GM18868 (cell line): ENCODE data around the gene FBXL4.

Source experiments
- ATAC-seq: cut with Tn5 transposase; IDR thresholded peaks from one replicate; pipeline ENCODE4 v1.9.1; 2021; ENCODE audit warnings: mild to moderate bottlenecking, moderate library complexity; ENCODE audit not compliant: unreplicated experiment

FBXL4 gene

GRCh38 chr6:98827295-98828159 lies 120.2 kb downstream of the FBXL4 start:
- no peak for ATAC-seq

GRCh38 chr6:98825600-98826230 lies 122.0 kb downstream of the FBXL4 start:
- ATAC-seq = no peak

- ATAC-seq = no peak
Measured at GRCh38 chr6:98824902-98825599, 122.7 kb downstream of the FBXL4 start.

- ATAC-seq = no peak
Measured at GRCh38 chr6:98824162-98824901, 123.4 kb downstream of the FBXL4 start.

GRCh38 chr6:98823428-98824161 lies 124.2 kb downstream of the FBXL4 start:
- no peak for ATAC-seq

GRCh38 chr6:98821756-98822405 lies 125.9 kb downstream of the FBXL4 start:
- ATAC-seq = no peak
